Measurements from ENCODE around the gene ZNF385C.

- no peak for TF ChIP-seq POLR2AphosphoS5 (IDR thresholded peaks at IDR 0.05; ENCODE audit: low read depth)
- TF ChIP-seq REST (IDR thresholded peaks at IDR 0.05; ENCODE audit: insufficient replicate concordance, low read depth): no peak
- no peak for TF ChIP-seq CTCF (IDR thresholded peaks at IDR 0.05; ENCODE audit: insufficient read depth, low read length)
These were observed 113.8 kb downstream of the ZNF385C start for GRCh38 chr17:41984454-41984853.
